Measurements from ENCODE around the gene MVB12B.
"Not testable (repeated sequence)": the region's sequence is repeated elsewhere in the genome, so short reads cannot be mapped to it uniquely, and the experiment has no call there.

Gene MVB12B

DNA sequence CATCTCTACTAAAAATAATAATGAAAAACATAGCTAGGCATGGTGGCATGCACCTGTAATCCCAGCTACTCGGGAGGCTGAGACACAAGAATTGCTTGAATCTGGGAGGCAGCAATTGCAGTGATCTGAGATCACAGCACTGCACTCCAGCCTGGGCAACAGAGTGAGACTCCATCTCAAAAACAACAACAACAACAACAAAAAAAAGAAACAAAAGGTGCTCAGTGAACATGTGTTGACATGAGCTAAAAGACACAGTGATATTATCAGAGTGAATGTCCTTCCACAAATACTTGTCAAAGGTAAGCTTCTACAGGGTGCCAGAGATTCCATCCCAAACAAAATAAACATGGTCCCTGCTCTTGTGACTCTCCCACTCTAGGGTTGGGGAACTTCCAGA, 211.9 kb downstream of the MVB12B start:
- no peak for DNase-seq (ENCODE audit: low read depth)

DNA sequence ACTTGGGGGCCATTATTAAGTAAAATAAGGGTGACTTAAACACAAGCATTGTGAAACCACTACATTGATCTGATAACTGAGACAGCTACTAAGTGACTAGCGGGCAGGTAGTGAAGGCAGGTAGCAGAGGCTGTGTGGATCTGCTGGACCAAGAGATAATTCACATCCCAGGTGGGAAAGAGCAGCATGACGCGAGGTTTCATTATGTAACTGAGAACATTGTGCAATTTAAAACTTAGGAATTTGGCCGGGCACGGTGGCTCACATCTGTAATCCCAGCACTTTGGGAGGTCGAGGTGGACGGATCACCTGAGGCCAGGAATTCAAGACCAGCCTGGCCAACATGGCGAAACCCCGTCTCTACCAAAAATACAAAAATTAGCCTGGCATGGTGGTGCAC, 213.8 kb downstream of the MVB12B start:
- DNase-seq (ENCODE audit: low read depth): not testable (repeated sequence)

DNA sequence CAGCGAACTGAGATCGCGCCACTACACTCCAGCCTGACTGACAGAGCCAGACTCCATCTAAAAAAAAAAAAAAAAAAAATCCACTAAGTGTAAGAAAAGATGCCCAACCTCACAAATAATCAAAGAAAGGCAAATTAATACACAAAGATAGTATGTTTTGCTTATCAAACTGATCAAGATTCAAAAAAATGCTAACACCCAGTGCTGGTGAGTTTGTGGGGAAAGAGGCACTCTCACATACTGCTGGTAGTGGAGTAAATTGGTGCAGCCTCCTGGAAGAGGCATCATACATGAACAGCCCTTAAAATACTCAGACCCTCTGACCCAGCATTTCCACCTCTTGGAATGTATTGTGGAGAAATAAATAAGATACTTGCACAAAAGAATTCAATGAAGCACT, 216.9 kb downstream of the MVB12B start:
- no peak for DNase-seq (ENCODE audit: low read depth)

DNA sequence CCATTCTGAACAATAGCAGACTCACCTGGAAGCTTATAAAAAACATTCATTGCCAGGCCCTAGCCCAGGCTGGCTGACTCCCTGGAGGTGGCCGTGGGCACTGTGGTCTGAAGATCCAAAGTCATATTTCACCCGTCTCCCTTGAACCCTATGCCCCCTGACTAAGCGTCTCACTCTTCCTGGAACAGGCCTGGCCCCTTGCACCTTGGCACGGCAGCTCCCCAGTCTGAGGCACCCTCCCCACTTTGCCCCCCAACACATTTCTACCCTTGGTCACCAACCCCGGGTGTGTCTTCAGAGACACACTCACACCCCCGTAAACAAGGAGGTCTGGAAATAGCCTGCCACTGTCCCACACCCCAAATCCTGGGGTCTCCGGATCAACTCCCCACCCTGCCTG, 218.5 kb downstream of the MVB12B start:
- no peak for DNase-seq (ENCODE audit: low read depth)

DNA sequence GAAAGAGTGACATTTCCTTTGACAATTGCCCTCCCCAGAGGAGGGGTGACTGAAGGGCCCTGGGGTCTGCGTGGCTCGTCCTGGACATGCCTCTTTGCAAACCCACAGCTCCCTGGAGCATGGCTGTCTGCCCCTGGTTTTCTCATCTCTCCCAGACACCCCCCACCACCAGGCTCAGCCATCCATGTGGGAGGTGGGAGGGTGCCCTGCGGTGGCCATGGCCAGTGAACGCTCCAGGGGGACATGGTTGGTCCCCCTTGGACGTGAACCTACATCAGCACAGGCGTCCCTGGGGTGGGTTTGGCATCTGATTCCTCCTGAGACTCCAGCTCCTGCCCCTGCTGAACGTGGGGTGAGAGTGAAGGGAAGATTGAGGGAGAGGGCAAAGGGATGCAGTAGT, 219.4 kb downstream of the MVB12B start:
- no peak for DNase-seq (ENCODE audit: low read depth)

DNA sequence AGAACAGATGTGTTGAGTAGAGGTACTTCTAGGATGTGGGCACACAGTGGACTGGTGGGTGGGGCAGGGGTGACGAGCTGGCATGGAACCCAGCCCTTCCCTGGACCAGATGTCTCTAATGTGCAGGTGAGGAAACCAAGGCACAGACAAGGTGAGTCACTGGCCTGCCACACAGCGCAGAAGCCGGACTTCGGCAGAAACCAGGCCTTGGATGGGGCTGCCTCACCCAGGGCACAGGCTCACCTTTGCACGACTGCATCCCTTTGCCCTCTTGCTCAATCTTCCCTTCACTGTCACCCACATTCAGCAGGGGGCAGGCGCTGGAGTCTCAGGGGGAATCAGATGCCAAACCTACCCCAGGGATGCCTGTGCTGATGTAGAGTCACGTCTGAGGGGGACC, 221.7 kb downstream of the MVB12B start:
- DNase-seq (ENCODE audit: low read depth): no peak

DNA sequence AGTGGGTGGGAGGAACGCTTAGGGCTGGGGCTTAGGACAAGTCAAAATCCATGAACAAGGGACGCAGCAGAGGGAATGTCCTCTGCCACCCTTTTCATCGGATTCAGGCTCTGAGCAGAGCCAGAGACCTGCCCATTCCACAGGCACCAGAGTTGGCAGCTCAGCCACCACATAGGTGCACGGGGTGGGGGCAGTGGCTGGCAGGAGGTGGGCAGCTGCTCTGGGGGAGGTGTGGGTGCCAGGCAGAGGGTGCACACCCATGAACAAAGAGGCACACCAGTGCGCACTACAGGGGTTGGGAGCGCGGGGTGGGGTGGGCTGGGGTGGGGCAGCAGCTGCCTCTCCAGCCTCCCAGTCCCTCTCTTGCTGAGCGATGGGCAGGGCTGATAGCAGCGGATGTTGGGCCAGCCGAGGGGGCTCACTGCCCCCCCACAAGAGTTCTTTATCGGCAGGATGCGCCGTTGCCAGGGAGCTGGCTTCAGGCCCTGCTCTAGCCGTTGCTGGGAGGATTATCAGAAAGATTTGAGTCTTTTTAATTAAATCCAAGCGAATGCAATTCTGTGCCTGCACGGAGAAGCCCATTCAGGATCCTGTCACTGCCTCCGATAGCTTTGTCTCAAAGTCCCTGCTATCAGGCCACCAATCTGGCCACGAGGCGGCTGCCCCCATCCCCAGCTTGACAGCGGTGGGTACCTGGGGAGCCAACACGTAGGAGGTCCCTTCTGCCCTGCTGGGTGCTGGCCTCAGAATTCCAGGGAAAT, 222.8 kb downstream of the MVB12B start:
- DNase-seq (ENCODE audit: low read depth): no peak

DNA sequence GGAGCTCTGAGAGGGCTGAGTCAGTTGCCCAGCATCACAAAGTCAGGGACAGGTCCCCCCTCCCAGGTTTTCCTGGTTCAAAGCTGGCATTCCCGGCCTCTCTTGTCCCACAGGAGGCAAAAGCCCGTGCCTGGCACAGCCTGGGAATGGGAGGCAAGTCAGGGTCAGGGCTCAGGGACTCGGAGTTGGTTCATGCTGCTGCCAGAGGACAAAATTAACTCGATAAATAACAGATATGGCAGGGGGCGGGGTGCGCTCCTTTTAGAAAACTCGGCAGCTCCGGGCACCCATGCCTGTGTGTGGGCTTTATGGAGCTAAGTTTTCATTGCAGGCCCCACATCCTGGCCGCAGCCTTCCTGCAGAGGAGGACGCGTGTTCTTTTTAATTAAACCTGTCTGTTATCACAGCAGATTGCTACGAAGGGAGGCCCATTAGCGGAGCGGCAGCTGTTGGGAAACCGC, 224.3 kb downstream of the MVB12B start:
- DNase-seq (ENCODE audit: low read depth): no peak

DNA sequence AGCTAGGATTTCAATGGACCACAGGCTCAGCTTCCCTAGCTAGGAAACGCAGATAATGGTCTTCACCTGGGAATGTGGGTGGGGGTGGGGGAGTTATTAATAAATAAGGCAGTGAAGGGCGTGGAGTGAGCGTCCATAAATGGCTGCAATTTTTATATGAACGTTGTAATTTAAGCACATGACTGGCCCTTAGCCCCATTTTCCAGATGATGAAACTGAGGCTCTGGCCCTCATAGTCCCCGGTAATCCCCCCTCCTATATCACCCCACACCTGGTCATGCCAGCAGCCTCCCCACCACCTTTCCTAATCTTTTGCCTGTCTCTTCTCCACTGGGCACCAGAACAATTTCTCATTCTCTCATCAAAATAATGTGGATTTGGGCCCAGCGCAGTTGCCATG, 225.2 kb downstream of the MVB12B start:
- no peak for DNase-seq (ENCODE audit: low read depth)

DNA sequence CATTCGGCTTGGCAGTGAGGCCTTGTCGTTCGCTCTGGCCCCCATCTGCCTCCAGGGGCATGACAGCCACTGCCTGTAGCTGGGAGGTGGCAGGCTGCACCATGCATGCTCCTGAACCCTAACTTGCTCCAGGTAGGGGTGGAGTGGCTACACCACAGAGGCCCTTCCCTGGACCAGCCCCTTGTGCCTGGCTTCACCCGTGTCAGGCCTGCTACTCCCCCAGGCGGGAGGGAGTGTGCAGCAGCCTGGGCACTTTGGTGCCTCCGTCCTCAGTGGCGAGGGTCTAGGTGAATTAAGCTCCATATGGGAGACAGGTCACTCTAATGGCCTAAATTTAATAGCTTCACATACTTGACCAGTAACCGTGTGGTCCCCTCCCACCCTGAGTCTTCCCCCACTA, 227.7 kb downstream of the MVB12B start:
- no peak for DNase-seq (ENCODE audit: low read depth)

DNA sequence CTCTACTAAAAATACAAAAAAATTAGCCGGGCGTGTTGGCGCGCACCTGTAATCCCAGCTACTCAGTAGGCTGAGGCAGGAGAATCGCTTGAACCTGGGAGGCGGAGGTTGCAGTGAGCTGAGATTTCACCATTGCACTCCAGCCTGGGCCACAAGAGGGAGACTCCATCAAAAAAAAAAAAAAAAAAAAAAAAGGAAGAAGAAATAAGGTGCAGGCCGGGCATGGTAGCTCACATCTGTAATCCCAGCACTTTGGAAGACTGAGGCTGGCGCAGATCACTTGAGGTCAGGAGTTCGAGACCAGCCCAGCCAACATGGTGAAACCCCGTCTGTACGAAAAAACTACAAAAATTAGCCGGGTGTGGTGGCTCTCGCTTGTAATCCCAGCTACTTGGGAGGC, 228.8 kb downstream of the MVB12B start:
- DNase-seq (ENCODE audit: low read depth): not testable (repeated sequence)

Data from amniotic epithelial cell (primary cell).